Activated T-helper 17 cell treated with anti-CD3 and anti-CD28 coated beads, Interleukin-2, amount 50 U/mL, for 72 hours (primary cell): ENCODE data around the gene KCNJ18. TPM values are rescaled to one million over a fixed set of nuclear protein-coding genes. Genes with fewer than 3 reads are reported as not detected.
"Not testable (repeated sequence)": the region's sequence is repeated elsewhere in the genome, so short reads cannot be mapped to it uniquely, and the experiment has no call there.

Experiments
- ATAC-seq: fragments of 150-1000 bp; cut with Tn5 transposase; replicated peaks from 2 replicates; pipeline ENCODE4 v1.10.0; 2021; ENCODE audit warnings: mild to moderate bottlenecking, moderate library complexity
- H3K27ac Mint-ChIP-seq: one replicate; pipeline ENCODE4 v1.8.0; 2022; ENCODE audit warnings: mixed read lengths
- H3K27me3 Mint-ChIP-seq: one replicate; pipeline ENCODE4 v1.8.0; 2022; ENCODE audit warnings: mixed read lengths
- H3K36me3 Mint-ChIP-seq: one replicate; pipeline ENCODE4 v1.8.0; 2022; ENCODE audit warnings: low read depth, mild to moderate bottlenecking, mixed read lengths
- H3K4me1 Mint-ChIP-seq: one replicate; pipeline ENCODE4 v1.8.0; 2022; ENCODE audit warnings: mixed read lengths
- H3K4me3 Mint-ChIP-seq: one replicate; pipeline ENCODE4 v1.8.0; 2022; ENCODE audit warnings: mild to moderate bottlenecking, mixed read lengths
- H3K9me3 Mint-ChIP-seq: one replicate; pipeline ENCODE4 v1.8.0; 2022; ENCODE audit warnings: mixed read lengths
- total RNA-seq, 2 donors: library from RNA; stranded (reverse); gene quantifications; one replicate each; pipeline ENCODE4 v1.2.3, GENCODE V29; 2022

Gene KCNJ18
- total RNA-seq, 2 donors from 2014 or later, result not detected

GRCh38 chr17:21738877-21739474, 46.7 kb downstream of the KCNJ18 start:
- not testable (repeated sequence) for H3K9me3 Mint-ChIP-seq, H3K36me3 Mint-ChIP-seq, H3K4me1 Mint-ChIP-seq, ATAC-seq, H3K27me3 Mint-ChIP-seq, H3K27ac Mint-ChIP-seq, H3K4me3 Mint-ChIP-seq

GRCh38 chr17:21739485-21739884, 47.2 kb downstream of the KCNJ18 start:
- not testable (repeated sequence) for H3K4me3 Mint-ChIP-seq, H3K27me3 Mint-ChIP-seq, ATAC-seq, H3K9me3 Mint-ChIP-seq, H3K36me3 Mint-ChIP-seq, H3K27ac Mint-ChIP-seq, H3K4me1 Mint-ChIP-seq

- H3K4me3 Mint-ChIP-seq, H3K27me3 Mint-ChIP-seq, ATAC-seq, H3K27ac Mint-ChIP-seq, H3K9me3 Mint-ChIP-seq, H3K4me1 Mint-ChIP-seq, H3K36me3 Mint-ChIP-seq: not testable (repeated sequence)
These were observed 48.5 kb downstream of the KCNJ18 start for GRCh38 chr17:21740836-21741235.

- not testable (repeated sequence) for H3K36me3 Mint-ChIP-seq, H3K27ac Mint-ChIP-seq, ATAC-seq, H3K27me3 Mint-ChIP-seq, H3K4me3 Mint-ChIP-seq, H3K9me3 Mint-ChIP-seq, H3K4me1 Mint-ChIP-seq
These were observed 49.2 kb downstream of the KCNJ18 start for GRCh38 chr17:21741520-21741919.

GRCh38 chr17:21742326-21742725, 50.0 kb downstream of the KCNJ18 start:
- ATAC-seq, result no peak
- Mint-ChIP-seq H3K9me3 (no peaks in the 10 kb centered on the region), H3K27me3 (no peaks in the 10 kb centered on the region), H3K36me3 (no peaks in the 10 kb centered on the region), H3K4me1 (no peaks in the 10 kb centered on the region), H3K27ac (no peak overlapping the region), H3K4me3 (no peak overlapping the region)

GRCh38 chr17:21744151-21744550, 51.8 kb downstream of the KCNJ18 start:
- H3K27me3 Mint-ChIP-seq, result not testable (repeated sequence)

GRCh38 chr17:21744621-21745020, 52.3 kb downstream of the KCNJ18 start:
- not testable (repeated sequence) for H3K27me3 Mint-ChIP-seq, ATAC-seq, H3K9me3 Mint-ChIP-seq, H3K27ac Mint-ChIP-seq, H3K4me3 Mint-ChIP-seq, H3K4me1 Mint-ChIP-seq, H3K36me3 Mint-ChIP-seq

More at GRCh38 chr17:21744151-21744550, 51.8 kb downstream of the KCNJ18 start:
- not testable (repeated sequence) for H3K4me1 Mint-ChIP-seq, H3K36me3 Mint-ChIP-seq, H3K27ac Mint-ChIP-seq, H3K4me3 Mint-ChIP-seq, ATAC-seq, H3K9me3 Mint-ChIP-seq

GRCh38 chr17:21745385-21746054, 53.2 kb downstream of the KCNJ18 start:
- not testable (repeated sequence) for H3K4me3 Mint-ChIP-seq, H3K27me3 Mint-ChIP-seq, H3K4me1 Mint-ChIP-seq, H3K27ac Mint-ChIP-seq, ATAC-seq, H3K9me3 Mint-ChIP-seq, H3K36me3 Mint-ChIP-seq

- H3K4me3 Mint-ChIP-seq, H3K36me3 Mint-ChIP-seq, H3K27me3 Mint-ChIP-seq, ATAC-seq, H3K4me1 Mint-ChIP-seq, H3K27ac Mint-ChIP-seq, H3K9me3 Mint-ChIP-seq: not testable (repeated sequence)
These were observed 54.1 kb downstream of the KCNJ18 start for GRCh38 chr17:21746415-21746814.

- not testable (repeated sequence) for H3K4me1 Mint-ChIP-seq, ATAC-seq, H3K27ac Mint-ChIP-seq, H3K27me3 Mint-ChIP-seq, H3K36me3 Mint-ChIP-seq, H3K4me3 Mint-ChIP-seq
- H3K9me3 Mint-ChIP-seq, result peaks cover 10% of the 10 kb centered on the region
These were observed 55.0 kb downstream of the KCNJ18 start for GRCh38 chr17:21747195-21747915.

GRCh38 chr17:21748686-21749085, 56.4 kb downstream of the KCNJ18 start:
- H3K4me3 Mint-ChIP-seq, result not testable (repeated sequence)

GRCh38 chr17:21749696-21750531, 57.6 kb downstream of the KCNJ18 start:
- H3K9me3 Mint-ChIP-seq, result peaks cover 10% of the 10 kb centered on the region
- H3K4me1 Mint-ChIP-seq, ATAC-seq, H3K27me3 Mint-ChIP-seq, H3K36me3 Mint-ChIP-seq, H3K4me3 Mint-ChIP-seq, H3K27ac Mint-ChIP-seq: not testable (repeated sequence)

More at GRCh38 chr17:21748686-21749085, 56.4 kb downstream of the KCNJ18 start:
- H3K27ac Mint-ChIP-seq, ATAC-seq, H3K36me3 Mint-ChIP-seq, H3K27me3 Mint-ChIP-seq, H3K4me1 Mint-ChIP-seq: not testable (repeated sequence)
- H3K9me3 Mint-ChIP-seq, result peaks cover 10% of the 10 kb centered on the region

GRCh38 chr17:21751111-21751510, 58.8 kb downstream of the KCNJ18 start:
- not testable (repeated sequence) for H3K27me3 Mint-ChIP-seq, H3K4me3 Mint-ChIP-seq, H3K27ac Mint-ChIP-seq, ATAC-seq, H3K36me3 Mint-ChIP-seq, H3K4me1 Mint-ChIP-seq
- peaks cover 10% of the 10 kb centered on the region for H3K9me3 Mint-ChIP-seq
